Astrocyte of the spinal cord (primary cell): Measurements from ENCODE around the gene FNDC3B.
A peak's percentile ranks its signal among the peaks of the same experiment; 100 is the strongest.

ENCODE experiments used
- DNase-seq: peaks from one replicate; pipeline ENCODE4 v3.0.0; 2011; ENCODE audit warnings: low read depth, low spot score
- H3K4me3 ChIP-seq: 2 replicates; pipeline ENCODE4 v1.5.1; 2011; ENCODE audit warnings: low read depth, mild to moderate bottlenecking, low read length, moderate library complexity
- CTCF ChIP-seq: IDR thresholded peaks from 2 replicates; pipeline ENCODE4 v1.5.1; 2012; ENCODE audit warnings: low read depth, mild to moderate bottlenecking, low read length, inconsistent platforms
- in situ Hi-C: cut with HindIII; loops from 2 replicates; pipeline ENCODE4 v1.10.0; 2017; ENCODE audit warnings: low sequenced_read_pairs

The FNDC3B gene

GRCh38 chr3:172333692-172334457 is 294.5 kb downstream of the FNDC3B start:
- no peak overlapping the region for H3K4me3 ChIP-seq
- no peak for DNase-seq
- TF ChIP-seq CTCF: peak; percentile 23
- in situ Hi-C loops: no loop called here

- no peak for DNase-seq
- TF ChIP-seq CTCF: no peak
- in situ Hi-C loops: no loop called here
- no peak overlapping the region for H3K4me3 ChIP-seq
Observed at GRCh38 chr3:172334671-172335207, 295.4 kb downstream of the FNDC3B start.

- H3K4me3 ChIP-seq: no peak overlapping the region
- DNase-seq: no peak
- no peak for TF ChIP-seq CTCF
- in situ Hi-C loops: no loop called here
Observed at GRCh38 chr3:172339892-172340291, 300.5 kb downstream of the FNDC3B start.

GRCh38 chr3:172340583-172340982 is 301.2 kb downstream of the FNDC3B start:
- TF ChIP-seq CTCF: no peak
- in situ Hi-C loops: no loop called here
- no peak for DNase-seq
- no peak overlapping the region for H3K4me3 ChIP-seq

GRCh38 chr3:172341482-172342059 is 302.2 kb downstream of the FNDC3B start:
- TF ChIP-seq CTCF: peak; percentile 51
- no peak overlapping the region for H3K4me3 ChIP-seq
- DNase-seq: peak; percentile 68
- in situ Hi-C loops: no loop called here

- DNase-seq: no peak
- in situ Hi-C loops: no loop called here
- TF ChIP-seq CTCF: no peak
- no peak overlapping the region for H3K4me3 ChIP-seq
Observed at GRCh38 chr3:172342097-172342659, 302.8 kb downstream of the FNDC3B start.
